ENCODE data around the gene LCN6. TPM values are rescaled to one million over a fixed set of nuclear protein-coding genes. Genes with fewer than 3 reads are reported as not detected.

Gene LCN6
- total RNA-seq, 2 experiments from 2014 or later = not detected

- ATAC-seq (ENCODE audit: low read depth) = peak; percentile 12
- H3K27ac Mint-ChIP-seq = no peak overlapping the region
- H3K4me1 Mint-ChIP-seq = peaks cover 23% of the 10 kb centered on the region
These were observed 19.7 kb downstream of the LCN6 start for GRCh38 chr9:136728548-136729123.

GRCh38 chr9:136728080-136728547 lies 20.2 kb downstream of the LCN6 start:
- ATAC-seq (ENCODE audit: low read depth) = peak; percentile 75
- H3K27ac Mint-ChIP-seq = no peak overlapping the region
- peak overlapping the region; percentile 98 for H3K4me3 Mint-ChIP-seq
- H3K27me3 Mint-ChIP-seq = peaks cover 2% of the 10 kb centered on the region
- peaks cover 23% of the 10 kb centered on the region for H3K4me1 Mint-ChIP-seq
- no peaks in the 10 kb centered on the region for H3K9me3 Mint-ChIP-seq
- POLR2A ChIA-PET = interaction anchor here (0.6 to 4.0 kb wide), 26 partner anchors 10 to 619 kb away, joined by 3 to 52 read pairs (median 4); partner anchors contain the start of genes AGPAT2, AJM1, DIPK1B and LCN10
- DNase-seq = peak; percentile 98
- H3K36me3 Mint-ChIP-seq = peaks cover 16% of the 10 kb centered on the region

More at GRCh38 chr9:136728548-136729123, 19.7 kb downstream of the LCN6 start:
- Mint-ChIP-seq H3K9me3 (no peaks in the 10 kb centered on the region), H3K4me3 (peak overlapping the region; percentile 42), H3K36me3 (peaks cover 15% of the 10 kb centered on the region), H3K27me3 (peaks cover 2% of the 10 kb centered on the region)
- POLR2A ChIA-PET = interaction anchor here (0.6 to 4.0 kb wide), 27 partner anchors 9 to 619 kb away, joined by 3 to 52 read pairs (median 4); partner anchors contain the start of genes AGPAT2, AJM1, DIPK1B and LCN10
- DNase-seq = peak; percentile 57

- Mint-ChIP-seq H3K4me3 (peak overlapping the region; percentile 98), H3K4me1 (peaks cover 23% of the 10 kb centered on the region), H3K9me3 (no peaks in the 10 kb centered on the region), H3K27me3 (peaks cover 2% of the 10 kb centered on the region), H3K36me3 (peaks cover 16% of the 10 kb centered on the region), H3K27ac (peak overlapping the region; percentile 95)
- ATAC-seq (ENCODE audit: low read depth) = peak; percentile 43
- DNase-seq = peak; percentile 52
- POLR2A ChIA-PET = interaction anchor here (0.6 to 4.0 kb wide), 16 partner anchors 11 to 732 kb away, joined by 3 to 52 read pairs (median 6); partner anchors contain the start of genes AGPAT2, DIPK1B, LCN10 and RABL6
These were observed 21.6 kb downstream of the LCN6 start for GRCh38 chr9:136726631-136727191.

GRCh38 chr9:136726118-136726517 lies 22.2 kb downstream of the LCN6 start:
- H3K36me3 Mint-ChIP-seq = peaks cover 16% of the 10 kb centered on the region
- peaks cover 2% of the 10 kb centered on the region for H3K27me3 Mint-ChIP-seq
- H3K27ac Mint-ChIP-seq = peak overlapping the region; percentile 95
- DNase-seq (no peak), ATAC-seq (ENCODE audit: low read depth) (no peak)
- POLR2A ChIA-PET = interaction anchor here (0.6 to 4.0 kb wide), 6 partner anchors 12 to 54 kb away, joined by 3 to 52 read pairs (median 22); partner anchors contain the start of genes AGPAT2, DIPK1B and LCN10
- peak overlapping the region; percentile 98 for H3K4me3 Mint-ChIP-seq
- peaks cover 23% of the 10 kb centered on the region for H3K4me1 Mint-ChIP-seq
- H3K9me3 Mint-ChIP-seq = no peaks in the 10 kb centered on the region

- Mint-ChIP-seq H3K4me3 (no peak overlapping the region), H3K36me3 (peaks cover 16% of the 10 kb centered on the region), H3K9me3 (no peaks in the 10 kb centered on the region), H3K4me1 (peaks cover 23% of the 10 kb centered on the region), H3K27ac (no peak overlapping the region), H3K27me3 (peaks cover 2% of the 10 kb centered on the region)
- no peak for ATAC-seq (ENCODE audit: low read depth)
- POLR2A ChIA-PET = interaction anchor here (0.6 to 4.0 kb wide), 3 partner anchors 11 to 625 kb away, joined by 3 to 46 read pairs (median 3); partner anchors contain the start of gene DIPK1B
- DNase-seq = no peak
These were observed 22.7 kb downstream of the LCN6 start for GRCh38 chr9:136725612-136726011.

GRCh38 chr9:136724772-136725171 lies 23.6 kb downstream of the LCN6 start:
- Mint-ChIP-seq H3K27me3 (peaks cover 2% of the 10 kb centered on the region), H3K9me3 (no peaks in the 10 kb centered on the region), H3K27ac (no peak overlapping the region), H3K4me1 (peaks cover 21% of the 10 kb centered on the region), H3K36me3 (peaks cover 16% of the 10 kb centered on the region), H3K4me3 (no peak overlapping the region)
- ATAC-seq (ENCODE audit: low read depth) = no peak
- POLR2A ChIA-PET = interaction anchor here (4.0 kb wide), 1 partner anchor 10 kb away, joined by 46 read pairs; the partner anchor contains the start of gene DIPK1B
- DNase-seq = no peak

- DNase-seq (no peak), ATAC-seq (ENCODE audit: low read depth) (no peak)
- Mint-ChIP-seq H3K4me3 (no peak overlapping the region), H3K4me1 (peaks cover 16% of the 10 kb centered on the region), H3K27me3 (no peaks in the 10 kb centered on the region), H3K9me3 (no peaks in the 10 kb centered on the region), H3K36me3 (peaks cover 16% of the 10 kb centered on the region), H3K27ac (no peak overlapping the region)
- POLR2A ChIA-PET = no interaction called here
These were observed 24.3 kb downstream of the LCN6 start for GRCh38 chr9:136723989-136724388.

- peak; percentile 32 for DNase-seq
- POLR2A ChIA-PET = no interaction called here
- ATAC-seq (ENCODE audit: low read depth) = no peak
- Mint-ChIP-seq H3K9me3 (no peaks in the 10 kb centered on the region), H3K27me3 (no peaks in the 10 kb centered on the region), H3K27ac (no peak overlapping the region), H3K4me1 (peaks cover 16% of the 10 kb centered on the region), H3K36me3 (peaks cover 16% of the 10 kb centered on the region), H3K4me3 (no peak overlapping the region)
These were observed 24.9 kb downstream of the LCN6 start for GRCh38 chr9:136723362-136723976.

GRCh38 chr9:136722969-136723356 lies 25.4 kb downstream of the LCN6 start:
- DNase-seq (peak; percentile 34), ATAC-seq (ENCODE audit: low read depth) (no peak)
- POLR2A ChIA-PET = no interaction called here
- Mint-ChIP-seq H3K4me3 (no peak overlapping the region), H3K9me3 (no peaks in the 10 kb centered on the region), H3K4me1 (peaks cover 16% of the 10 kb centered on the region), H3K27me3 (no peaks in the 10 kb centered on the region), H3K36me3 (peaks cover 16% of the 10 kb centered on the region), H3K27ac (no peak overlapping the region)

- H3K36me3 Mint-ChIP-seq = peaks cover 16% of the 10 kb centered on the region
- POLR2A ChIA-PET = interaction anchor here (0.9 kb wide), 1 partner anchor 21 kb away, joined by 5 read pairs; no protein-coding TSS in a partner anchor
- no peak overlapping the region for H3K4me3 Mint-ChIP-seq
- no peaks in the 10 kb centered on the region for H3K27me3 Mint-ChIP-seq
- H3K27ac Mint-ChIP-seq = no peak overlapping the region
- peaks cover 16% of the 10 kb centered on the region for H3K4me1 Mint-ChIP-seq
- no peaks in the 10 kb centered on the region for H3K9me3 Mint-ChIP-seq
- ATAC-seq (ENCODE audit: low read depth) (no peak), DNase-seq (peak; percentile 30)
These were observed 26.0 kb downstream of the LCN6 start for GRCh38 chr9:136722093-136722968.

- no peak for ATAC-seq (ENCODE audit: low read depth)
- DNase-seq = peak; percentile 37
- no peaks in the 10 kb centered on the region for H3K9me3 Mint-ChIP-seq
- POLR2A ChIA-PET = interaction anchor here (0.9 kb wide), 1 partner anchor 21 kb away, joined by 5 read pairs; no protein-coding TSS in a partner anchor
- peak overlapping the region; percentile 6 for H3K27ac Mint-ChIP-seq
- H3K36me3 Mint-ChIP-seq = peaks cover 11% of the 10 kb centered on the region
- H3K4me1 Mint-ChIP-seq = peaks cover 12% of the 10 kb centered on the region
- no peak overlapping the region for H3K4me3 Mint-ChIP-seq
- no peaks in the 10 kb centered on the region for H3K27me3 Mint-ChIP-seq
These were observed 26.8 kb downstream of the LCN6 start for GRCh38 chr9:136721339-136722092.

GRCh38 chr9:136720898-136721338 lies 27.4 kb downstream of the LCN6 start:
- H3K27ac Mint-ChIP-seq = peak overlapping the region; percentile 6
- H3K36me3 Mint-ChIP-seq = peaks cover 9% of the 10 kb centered on the region
- no peak for ATAC-seq (ENCODE audit: low read depth)
- no peaks in the 10 kb centered on the region for H3K27me3 Mint-ChIP-seq
- no peak overlapping the region for H3K4me3 Mint-ChIP-seq
- H3K9me3 Mint-ChIP-seq = no peaks in the 10 kb centered on the region
- peak; percentile 31 for DNase-seq
- H3K4me1 Mint-ChIP-seq = peaks cover 7% of the 10 kb centered on the region
- POLR2A ChIA-PET = no interaction called here

Measured in activated naive CD8-positive, alpha-beta T cell treated with anti-CD3 and anti-CD28 coated beads, Interleukin-2, amount 10 ng/mL, durations not matched to agents 7 days and 5 days (primary cell).